ENCODE measurements around the gene SEZ6.

Gene SEZ6

GRCh38 chr17:28985950-28986713, 19.7 kb downstream of the SEZ6 start:
- Histone ChIP-seq H3K27me3 (ENCODE audit: insufficient read depth, low read length) (peaks cover 36% of the 10 kb centered on the region), H3K79me2 (ENCODE audit: control insufficient read depth, insufficient read depth, low read length, unreplicated experiment) (no peaks in the 10 kb centered on the region), H3K4me1 (ENCODE audit: control insufficient read depth, insufficient read depth, low read length, unreplicated experiment) (no peaks in the 10 kb centered on the region), H3K4me3 (ENCODE audit: low read depth, low read length) (no peak overlapping the region), H3K36me3 (ENCODE audit: insufficient read depth, low read length) (no peaks in the 10 kb centered on the region), H3K27ac (ENCODE audit: low read depth, low read length) (no peak overlapping the region), H2AFZ (ENCODE audit: low read length, unreplicated experiment) (no peak overlapping the region)

- Histone ChIP-seq H2AFZ (ENCODE audit: low read length, unreplicated experiment) (no peak overlapping the region), H3K27me3 (ENCODE audit: insufficient read depth, low read length) (peaks cover 41% of the 10 kb centered on the region), H3K4me1 (ENCODE audit: control insufficient read depth, insufficient read depth, low read length, unreplicated experiment) (no peaks in the 10 kb centered on the region), H3K27ac (ENCODE audit: low read depth, low read length) (no peak overlapping the region), H3K79me2 (ENCODE audit: control insufficient read depth, insufficient read depth, low read length, unreplicated experiment) (no peaks in the 10 kb centered on the region), H3K36me3 (ENCODE audit: insufficient read depth, low read length) (no peaks in the 10 kb centered on the region), H3K4me3 (ENCODE audit: low read depth, low read length) (no peak overlapping the region)
Observed at GRCh38 chr17:28983286-28984230, 22.3 kb downstream of the SEZ6 start.

GRCh38 chr17:28982131-28982793, 23.6 kb downstream of the SEZ6 start:
- Histone ChIP-seq H3K4me1 (ENCODE audit: control insufficient read depth, insufficient read depth, low read length, unreplicated experiment) (no peaks in the 10 kb centered on the region), H3K27ac (ENCODE audit: low read depth, low read length) (no peak overlapping the region), H3K4me3 (ENCODE audit: low read depth, low read length) (no peak overlapping the region), H3K36me3 (ENCODE audit: insufficient read depth, low read length) (no peaks in the 10 kb centered on the region), H3K79me2 (ENCODE audit: control insufficient read depth, insufficient read depth, low read length, unreplicated experiment) (no peaks in the 10 kb centered on the region), H2AFZ (ENCODE audit: low read length, unreplicated experiment) (no peak overlapping the region), H3K27me3 (ENCODE audit: insufficient read depth, low read length) (peaks cover 53% of the 10 kb centered on the region)

- Histone ChIP-seq H2AFZ (ENCODE audit: low read length, unreplicated experiment) (no peak overlapping the region), H3K79me2 (ENCODE audit: control insufficient read depth, insufficient read depth, low read length, unreplicated experiment) (no peaks in the 10 kb centered on the region), H3K4me3 (ENCODE audit: low read depth, low read length) (no peak overlapping the region), H3K27me3 (ENCODE audit: insufficient read depth, low read length) (peaks cover 42% of the 10 kb centered on the region), H3K4me1 (ENCODE audit: control insufficient read depth, insufficient read depth, low read length, unreplicated experiment) (no peaks in the 10 kb centered on the region), H3K27ac (ENCODE audit: low read depth, low read length) (no peak overlapping the region), H3K36me3 (ENCODE audit: insufficient read depth, low read length) (no peaks in the 10 kb centered on the region)
Observed at GRCh38 chr17:28978356-28978964, 27.4 kb downstream of the SEZ6 start.

- H3K27ac ChIP-seq (ENCODE audit: low read depth, low read length) = no peak overlapping the region
- H2AFZ ChIP-seq (ENCODE audit: low read length, unreplicated experiment) = no peak overlapping the region
- H3K4me1 ChIP-seq (ENCODE audit: control insufficient read depth, insufficient read depth, low read length, unreplicated experiment) = no peaks in the 10 kb centered on the region
- H3K27me3 ChIP-seq (ENCODE audit: insufficient read depth, low read length) = peaks cover 44% of the 10 kb centered on the region
- H3K36me3 ChIP-seq (ENCODE audit: insufficient read depth, low read length) = no peaks in the 10 kb centered on the region
- no peaks in the 10 kb centered on the region for H3K79me2 ChIP-seq (ENCODE audit: control insufficient read depth, insufficient read depth, low read length, unreplicated experiment)
- H3K4me3 ChIP-seq (ENCODE audit: low read depth, low read length) = no peak overlapping the region
Observed at GRCh38 chr17:28977659-28978355, 28.0 kb downstream of the SEZ6 start.

- Histone ChIP-seq H3K4me3 (ENCODE audit: low read depth, low read length) (no peak overlapping the region), H3K79me2 (ENCODE audit: control insufficient read depth, insufficient read depth, low read length, unreplicated experiment) (no peaks in the 10 kb centered on the region), H3K36me3 (ENCODE audit: insufficient read depth, low read length) (no peaks in the 10 kb centered on the region), H3K4me1 (ENCODE audit: control insufficient read depth, insufficient read depth, low read length, unreplicated experiment) (no peaks in the 10 kb centered on the region), H3K27me3 (ENCODE audit: insufficient read depth, low read length) (peaks cover 58% of the 10 kb centered on the region), H2AFZ (ENCODE audit: low read length, unreplicated experiment) (no peak overlapping the region), H3K27ac (ENCODE audit: low read depth, low read length) (no peak overlapping the region)
Observed at GRCh38 chr17:28975646-28976045, 30.2 kb downstream of the SEZ6 start.

- Histone ChIP-seq H3K27ac (ENCODE audit: low read depth, low read length) (no peak overlapping the region), H3K4me3 (ENCODE audit: low read depth, low read length) (no peak overlapping the region), H2AFZ (ENCODE audit: low read length, unreplicated experiment) (no peak overlapping the region), H3K4me1 (ENCODE audit: control insufficient read depth, insufficient read depth, low read length, unreplicated experiment) (no peaks in the 10 kb centered on the region), H3K36me3 (ENCODE audit: insufficient read depth, low read length) (no peaks in the 10 kb centered on the region), H3K79me2 (ENCODE audit: control insufficient read depth, insufficient read depth, low read length, unreplicated experiment) (no peaks in the 10 kb centered on the region), H3K27me3 (ENCODE audit: insufficient read depth, low read length) (peaks cover 63% of the 10 kb centered on the region)
Observed at GRCh38 chr17:28975031-28975430, 30.8 kb downstream of the SEZ6 start.

- peaks cover 67% of the 10 kb centered on the region for H3K27me3 ChIP-seq (ENCODE audit: insufficient read depth, low read length)
- H2AFZ ChIP-seq (ENCODE audit: low read length, unreplicated experiment) = no peak overlapping the region
- no peak overlapping the region for H3K27ac ChIP-seq (ENCODE audit: low read depth, low read length)
- H3K79me2 ChIP-seq (ENCODE audit: control insufficient read depth, insufficient read depth, low read length, unreplicated experiment) = no peaks in the 10 kb centered on the region
- H3K36me3 ChIP-seq (ENCODE audit: insufficient read depth, low read length) = no peaks in the 10 kb centered on the region
- no peak overlapping the region for H3K4me3 ChIP-seq (ENCODE audit: low read depth, low read length)
- no peaks in the 10 kb centered on the region for H3K4me1 ChIP-seq (ENCODE audit: control insufficient read depth, insufficient read depth, low read length, unreplicated experiment)
Observed at GRCh38 chr17:28974451-28974850, 31.4 kb downstream of the SEZ6 start.

- Histone ChIP-seq H2AFZ (ENCODE audit: low read length, unreplicated experiment) (no peak overlapping the region), H3K27ac (ENCODE audit: low read depth, low read length) (no peak overlapping the region), H3K36me3 (ENCODE audit: insufficient read depth, low read length) (no peaks in the 10 kb centered on the region), H3K4me3 (ENCODE audit: low read depth, low read length) (no peak overlapping the region), H3K4me1 (ENCODE audit: control insufficient read depth, insufficient read depth, low read length, unreplicated experiment) (peaks cover 3% of the 10 kb centered on the region), H3K79me2 (ENCODE audit: control insufficient read depth, insufficient read depth, low read length, unreplicated experiment) (no peaks in the 10 kb centered on the region), H3K27me3 (ENCODE audit: insufficient read depth, low read length) (peaks cover 65% of the 10 kb centered on the region)
Observed at GRCh38 chr17:28973425-28973824, 32.4 kb downstream of the SEZ6 start.

- Histone ChIP-seq H3K4me3 (ENCODE audit: low read depth, low read length) (no peak overlapping the region), H3K4me1 (ENCODE audit: control insufficient read depth, insufficient read depth, low read length, unreplicated experiment) (peaks cover 3% of the 10 kb centered on the region), H3K36me3 (ENCODE audit: insufficient read depth, low read length) (no peaks in the 10 kb centered on the region), H3K27ac (ENCODE audit: low read depth, low read length) (no peak overlapping the region), H3K27me3 (ENCODE audit: insufficient read depth, low read length) (peaks cover 56% of the 10 kb centered on the region), H2AFZ (ENCODE audit: low read length, unreplicated experiment) (no peak overlapping the region), H3K79me2 (ENCODE audit: control insufficient read depth, insufficient read depth, low read length, unreplicated experiment) (no peaks in the 10 kb centered on the region)
Observed at GRCh38 chr17:28972437-28972836, 33.4 kb downstream of the SEZ6 start.

All from ACC112 (cell line).